HEK293T (cell line): ENCODE results near the gene GALNT13.

Experiments
- CTCF ChIA-PET: fragments of 350-600 bp; formaldehyde crosslinking; extraction: SDS; loops from one replicate; lab custom pipeline; 2021; ENCODE audit warnings: antibody characterized with exemption, inconsistent platforms; lab: Yijun Ruan, JAX
- POLR2A ChIA-PET: fragments of 350-600 bp; formaldehyde crosslinking; extraction: SDS; loops from one replicate; lab custom pipeline; 2020; ENCODE audit warnings: antibody characterized with exemption, inconsistent platforms; lab: Yijun Ruan, JAX
- DNase-seq: peaks from one replicate; pipeline ENCODE4 v3.0.0; 2012; ENCODE audit warnings: mixed read lengths; ENCODE audit errors: extremely low spot score
- ARNT ChIP-seq: fragments of 450-650 bp; IDR thresholded peaks from 2 replicates; pipeline ENCODE4 v1.6.1; 2017; ENCODE audit warnings: mild to moderate bottlenecking
- BHLHE40 ChIP-seq: fragments of 450-650 bp; IDR thresholded peaks from 2 replicates; pipeline ENCODE4 v1.6.1; 2016; ENCODE audit warnings: mild to moderate bottlenecking, moderate library complexity, borderline replicate concordance
- CTBP1 ChIP-seq: fragments of 450-650 bp; IDR thresholded peaks from 2 replicates; pipeline ENCODE4 v1.6.1; 2016; ENCODE audit warnings: borderline replicate concordance
- ELF4 ChIP-seq: fragments of 450-650 bp; IDR thresholded peaks from 2 replicates; pipeline ENCODE4 v1.6.1; 2017; ENCODE audit warnings: antibody characterized with exemption
- FOXA1 ChIP-seq: fragments of 450-650 bp; IDR thresholded peaks from 2 replicates; pipeline ENCODE4 v1.6.1; 2016; ENCODE audit warnings: mild to moderate bottlenecking
- FOXK2 ChIP-seq: fragments of 450-650 bp; IDR thresholded peaks from 2 replicates; pipeline ENCODE4 v1.6.1; 2016; ENCODE audit warnings: mild to moderate bottlenecking
- FOXM1 ChIP-seq: fragments of 450-650 bp; IDR thresholded peaks from 2 replicates; pipeline ENCODE4 v1.6.1; 2017; ENCODE audit warnings: mild to moderate bottlenecking, borderline replicate concordance
- HDGF ChIP-seq: fragments of 450-650 bp; IDR thresholded peaks from 2 replicates; pipeline ENCODE4 v1.6.1; 2017; ENCODE audit warnings: antibody characterized with exemption, borderline replicate concordance
- L3MBTL2 ChIP-seq: fragments of 450-650 bp; conservative IDR thresholded peaks from 2 replicates; pipeline ENCODE4 v1.6.1; 2016; ENCODE audit warnings: mild to moderate bottlenecking
- LEF1 ChIP-seq: fragments of 450-650 bp; IDR thresholded peaks from 2 replicates; pipeline ENCODE4 v1.6.1; 2017; ENCODE audit warnings: mild to moderate bottlenecking, borderline replicate concordance
- NFRKB ChIP-seq: fragments of 450-650 bp; IDR thresholded peaks from 2 replicates; pipeline ENCODE4 v1.6.1; 2016; ENCODE audit warnings: mild to moderate bottlenecking, moderate library complexity
- PKNOX1 ChIP-seq: fragments of 450-650 bp; IDR thresholded peaks from 2 replicates; pipeline ENCODE4 v1.6.1; 2016
- SP1 ChIP-seq: fragments of 450-650 bp; IDR thresholded peaks from 2 replicates; pipeline ENCODE4 v1.6.1; 2017
- SUZ12 ChIP-seq: fragments of 450-650 bp; IDR thresholded peaks from 2 replicates; pipeline ENCODE4 v1.6.1; 2016; ENCODE audit warnings: mild to moderate bottlenecking
- TARDBP ChIP-seq: fragments of 450-650 bp; IDR thresholded peaks from 2 replicates; pipeline ENCODE4 v1.6.1; 2016
- ZNF384 ChIP-seq: fragments of 450-650 bp; IDR thresholded peaks from 2 replicates; pipeline ENCODE4 v1.6.1; 2016

The GALNT13 gene

GRCh38 chr2:154170400-154170799, 298.7 kb downstream of the GALNT13 start:
- no peak for DNase-seq
- no peak for TF ChIP-seq HDGF
- no peak for TF ChIP-seq LEF1
- no peak for TF ChIP-seq BHLHE40
- TF ChIP-seq SP1 = no peak
- TF ChIP-seq FOXM1 = no peak
- no peak for TF ChIP-seq TARDBP
- TF ChIP-seq SUZ12 = no peak
- TF ChIP-seq CTBP1 = no peak
- TF ChIP-seq ARNT = no peak
- no peak for TF ChIP-seq PKNOX1
- no peak for TF ChIP-seq FOXK2
- TF ChIP-seq L3MBTL2 = no peak
- TF ChIP-seq ZNF384 = no peak
- ChIA-PET CTCF (no interaction called here), POLR2A (no interaction called here)

- no peak for DNase-seq
- TF ChIP-seq ELF4 = no peak
- no peak for TF ChIP-seq L3MBTL2
- TF ChIP-seq BHLHE40 = no peak
- TF ChIP-seq SP1 = no peak
- no peak for TF ChIP-seq FOXM1
- TF ChIP-seq FOXK2 = no peak
- no peak for TF ChIP-seq NFRKB
- no peak for TF ChIP-seq PKNOX1
- no peak for TF ChIP-seq FOXA1
- TF ChIP-seq SUZ12 = no peak
- ChIA-PET CTCF (no interaction called here), POLR2A (no interaction called here)
These were observed 301.4 kb downstream of the GALNT13 start for GRCh38 chr2:154173164-154173563.

GRCh38 chr2:154173919-154174318, 302.2 kb downstream of the GALNT13 start:
- no peak for TF ChIP-seq LEF1
- no peak for TF ChIP-seq L3MBTL2
- TF ChIP-seq HDGF = no peak
- TF ChIP-seq FOXK2 = no peak
- TF ChIP-seq ARNT = no peak
- TF ChIP-seq TARDBP = no peak
- TF ChIP-seq FOXM1 = no peak
- TF ChIP-seq SP1 = no peak
- no peak for TF ChIP-seq ZNF384
- no peak for TF ChIP-seq NFRKB
- TF ChIP-seq FOXA1 = no peak
- no peak for TF ChIP-seq SUZ12
- TF ChIP-seq ELF4 = no peak
- POLR2A ChIA-PET = no interaction called here
- CTCF ChIA-PET = no interaction called here
- DNase-seq = no peak

- ChIA-PET CTCF (no interaction called here), POLR2A (no interaction called here)
- DNase-seq = no peak
- no peak for TF ChIP-seq NFRKB
- TF ChIP-seq ELF4 = no peak
- no peak for TF ChIP-seq FOXA1
These were observed 310.3 kb downstream of the GALNT13 start for GRCh38 chr2:154182008-154182407.

- POLR2A ChIA-PET = no interaction called here
- CTCF ChIA-PET = no interaction called here
- TF ChIP-seq BHLHE40 = no peak
- no peak for TF ChIP-seq PKNOX1
- TF ChIP-seq FOXA1 = no peak
- no peak for TF ChIP-seq ELF4
- TF ChIP-seq CTBP1 = no peak
- TF ChIP-seq SP1 = no peak
- TF ChIP-seq SUZ12 = no peak
- no peak for TF ChIP-seq ZNF384
- TF ChIP-seq HDGF = no peak
- no peak for TF ChIP-seq FOXM1
- TF ChIP-seq FOXK2 = no peak
- TF ChIP-seq L3MBTL2 = no peak
- no peak for TF ChIP-seq LEF1
- no peak for TF ChIP-seq NFRKB
- no peak for TF ChIP-seq ARNT
- no peak for TF ChIP-seq TARDBP
- DNase-seq = no peak
These were observed 316.2 kb downstream of the GALNT13 start for GRCh38 chr2:154187948-154188347.

- no peak for TF ChIP-seq L3MBTL2
- no peak for TF ChIP-seq ELF4
- no peak for TF ChIP-seq FOXM1
- no peak for TF ChIP-seq SP1
- no peak for TF ChIP-seq CTBP1
- TF ChIP-seq FOXK2 = no peak
- TF ChIP-seq TARDBP = no peak
- no peak for TF ChIP-seq BHLHE40
- TF ChIP-seq ZNF384 = no peak
- no peak for TF ChIP-seq LEF1
- no peak for TF ChIP-seq SUZ12
- TF ChIP-seq FOXA1 = no peak
- TF ChIP-seq NFRKB = no peak
- no peak for TF ChIP-seq ARNT
- TF ChIP-seq HDGF = no peak
- no peak for TF ChIP-seq PKNOX1
- ChIA-PET CTCF (no interaction called here), POLR2A (no interaction called here)
- no peak for DNase-seq
These were observed 318.2 kb downstream of the GALNT13 start for GRCh38 chr2:154189953-154190352.
